D721Med (cell line): ENCODE results near the gene NGRN.
"Not testable (repeated sequence)": the region's sequence is repeated elsewhere in the genome, so short reads cannot be mapped to it uniquely, and the experiment has no call there.

ENCODE experiments used
- DNase-seq: peaks from one replicate; pipeline ENCODE4 v3.0.0; 2011; ENCODE audit warnings: low spot score; ENCODE audit not compliant: insufficient read length
- FAIRE-seq: peaks from 2 replicates; lab custom pipeline; 2011; peaks lifted over from hg19 to GRCh38; lab: Jason Lieb, UNC
- CTCF ChIP-seq: IDR thresholded peaks from 2 replicates; pipeline ENCODE4 v1.5.1; 2012; ENCODE audit warnings: mild to moderate bottlenecking, control low read depth; ENCODE audit not compliant: insufficient read depth; ENCODE audit errors: missing control alignments

The NGRN gene

DNA sequence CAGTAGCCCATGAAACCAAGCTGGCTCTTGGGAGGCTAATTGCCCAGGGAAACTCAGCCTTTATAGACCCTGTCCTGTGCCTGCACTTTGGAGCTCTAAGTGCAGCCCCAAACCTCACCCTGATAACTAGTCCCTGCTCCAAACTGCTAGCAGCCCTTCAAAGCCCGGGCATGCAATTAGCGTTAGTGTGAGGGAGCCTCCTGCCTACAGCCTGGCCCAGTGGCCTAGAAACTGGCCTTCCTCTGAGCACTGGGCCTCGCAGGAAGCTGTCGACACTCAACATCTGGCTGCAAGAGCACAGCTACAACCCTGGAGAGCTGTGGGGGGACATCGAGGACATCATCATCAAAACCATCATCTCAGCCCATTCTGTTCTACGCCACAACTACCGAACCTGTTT lies 7.7 kb upstream of the NGRN start:
- no peak for TF ChIP-seq CTCF
- DNase-seq = no peak
- FAIRE-seq = no peak

DNA sequence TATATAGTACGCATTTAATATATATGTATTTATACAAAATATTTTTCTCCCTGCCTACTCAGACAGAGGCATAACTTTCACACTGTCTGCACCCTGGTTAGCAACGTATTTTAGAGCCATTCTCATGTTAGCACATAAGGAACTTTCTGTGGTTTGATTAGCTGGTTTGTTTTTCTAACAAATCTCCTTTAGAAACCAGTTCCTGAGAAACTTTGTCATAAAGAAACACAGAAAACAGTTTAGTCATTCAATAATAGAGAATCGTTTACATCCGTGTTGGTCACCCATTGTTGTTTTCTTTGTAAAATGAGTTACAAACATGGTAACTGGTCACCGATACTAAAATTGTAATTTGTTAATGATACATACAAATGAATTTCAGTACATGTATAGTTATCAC lies 5.9 kb upstream of the NGRN start:
- FAIRE-seq (no peak), DNase-seq (no peak)

DNA sequence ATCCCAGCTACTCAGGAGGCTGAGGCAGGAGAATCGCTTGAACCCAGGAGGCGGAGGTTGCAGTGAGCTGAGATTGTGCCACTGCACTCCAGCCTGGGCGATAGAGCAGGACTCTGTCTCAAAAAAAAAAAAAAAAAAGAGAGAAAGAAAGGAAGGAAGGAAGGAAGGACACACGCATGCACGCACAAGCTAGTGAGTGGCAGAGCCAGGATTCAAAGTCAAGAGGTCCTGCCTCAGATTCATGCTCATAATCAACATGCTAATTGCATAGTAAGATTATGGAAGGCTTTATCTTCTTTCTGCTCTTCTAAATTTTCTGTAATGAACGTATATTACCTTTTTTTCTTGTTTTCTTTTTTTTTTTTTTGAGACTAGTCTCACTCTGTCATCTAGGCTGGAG lies 4.7 kb upstream of the NGRN start:
- DNase-seq, FAIRE-seq: not testable (repeated sequence)

More for the DNA sequence above, 5.9 kb upstream of the NGRN start:
- no peak for TF ChIP-seq CTCF

- no peak for FAIRE-seq
- no peak for DNase-seq
Observed at GRCh38 chr15:90261811-90262210, 3.7 kb upstream of the NGRN start.

GRCh38 chr15:90262426-90262825 lies 3.0 kb upstream of the NGRN start:
- TF ChIP-seq CTCF = no peak
- DNase-seq = no peak
- no peak for FAIRE-seq

More at GRCh38 chr15:90261811-90262210, 3.7 kb upstream of the NGRN start:
- no peak for TF ChIP-seq CTCF

DNA sequence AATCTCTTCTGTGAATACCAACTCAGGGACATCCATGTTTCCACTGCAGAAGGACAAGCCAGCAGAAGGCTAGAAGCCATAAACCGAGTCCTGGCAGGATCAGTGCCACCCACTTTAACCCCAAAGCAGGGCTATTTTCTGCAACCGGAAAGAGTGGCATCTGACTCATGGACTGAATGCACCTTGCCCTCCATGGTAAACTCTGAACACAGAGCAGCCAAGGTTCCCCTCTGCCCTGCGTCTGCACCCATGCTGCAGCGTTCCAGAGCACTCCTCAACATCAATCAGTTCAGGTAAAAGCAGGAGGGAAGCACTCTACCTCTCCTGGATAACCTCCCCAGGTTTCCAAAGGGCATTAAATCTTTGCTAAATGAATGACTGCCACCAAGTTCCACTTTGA lies 801 bp upstream of the NGRN start:
- DNase-seq (no peak), FAIRE-seq (no peak)
- no peak for TF ChIP-seq CTCF

DNA sequence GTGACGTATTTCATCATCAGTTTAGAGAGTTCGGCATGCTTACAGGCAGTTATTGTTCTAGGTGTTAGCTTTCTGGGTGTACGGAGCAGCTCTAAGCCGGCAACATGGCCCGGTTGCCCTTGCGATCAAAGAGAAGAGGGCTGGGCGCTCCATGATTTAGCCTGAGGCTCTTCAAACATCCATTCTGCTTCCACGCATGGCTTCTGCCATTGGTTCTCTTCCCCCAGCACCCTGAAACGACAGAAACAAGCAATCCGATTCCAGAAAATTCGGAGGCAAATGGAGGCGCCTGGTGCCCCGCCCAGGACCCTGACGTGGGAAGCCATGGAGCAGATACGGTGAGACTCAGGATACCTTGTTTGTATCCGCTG lies 574 bp downstream of the NGRN start:
- no peak for FAIRE-seq
- no peak for DNase-seq
- no peak for TF ChIP-seq CTCF

DNA sequence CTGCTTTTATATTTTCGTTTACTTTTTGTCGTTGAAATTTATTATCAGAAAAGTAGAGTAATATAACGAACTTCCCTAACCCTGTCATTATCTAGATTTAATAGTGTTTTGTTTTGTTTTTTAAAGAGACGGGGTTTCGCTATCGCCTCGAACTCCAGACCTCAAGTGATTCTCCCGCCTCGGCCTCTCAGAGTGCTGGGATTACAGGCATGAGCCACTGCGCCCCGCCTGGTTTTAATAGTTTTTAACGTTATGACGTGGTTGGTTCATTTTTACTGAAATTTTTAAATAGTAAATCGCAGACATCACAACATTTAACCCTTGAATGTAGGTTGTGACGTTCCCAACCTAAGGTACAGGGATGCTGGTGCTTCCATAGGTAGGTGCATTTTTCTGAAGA lies 1.0 kb downstream of the NGRN start:
- no peak for FAIRE-seq
- DNase-seq = no peak
- no peak for TF ChIP-seq CTCF
